Measurements from ENCODE around the gene TPRG1L.

The TPRG1L gene

GRCh38 chr1:3632298-3632697 is 7.5 kb downstream of the TPRG1L start:
- H3F3A ChIP-seq (ENCODE audit: insufficient read depth, low read length), result peaks cover 17% of the 10 kb centered on the region
- no peak overlapping the region for H3K4me3 ChIP-seq (ENCODE audit: low read length)
- no peaks in the 10 kb centered on the region for H4K20me1 ChIP-seq (ENCODE audit: insufficient read depth, low read length)
- no peak for DNase-seq
- H3K36me3 ChIP-seq (replicated peaks; ENCODE audit: insufficient read depth, low read length), result 0 out of 2 replicates have a peak, but pooled peaks cover 3% of the 10 kb centered on the region
- H3K9me3 ChIP-seq (replicated peaks; ENCODE audit: insufficient read depth, low read length), result no peaks in the 10 kb centered on the region
- peaks cover 26% of the 10 kb centered on the region for H3K4me1 ChIP-seq (ENCODE audit: low read length)
- H2AFZ ChIP-seq (ENCODE audit: low read length), result no peak overlapping the region
- no peaks in the 10 kb centered on the region for H3K27me3 ChIP-seq (replicated peaks; ENCODE audit: insufficient read depth, low read length)
- no peaks in the 10 kb centered on the region for H3K79me2 ChIP-seq (ENCODE audit: low read length)
- H3K27ac ChIP-seq (ENCODE audit: low read length), result no peak overlapping the region
- H3K9me2 ChIP-seq (replicated peaks; ENCODE audit: insufficient read depth, low read length), result no peaks in the 10 kb centered on the region
- TF ChIP-seq CTCF (IDR thresholded peaks at IDR 0.05; ENCODE audit: low read length) (no peak), EZH2 (optimal IDR thresholded peaks at IDR 0.05; ENCODE audit: low read depth, low read length) (no peak), EZH2phosphoT487 (IDR thresholded peaks at IDR 0.05; ENCODE audit: low read length) (no peak)
- no peak overlapping the region for H3K4me2 ChIP-seq (ENCODE audit: low read depth, low read length)
- no peak overlapping the region for H3K9ac ChIP-seq (ENCODE audit: low read length)

- no peak overlapping the region for H3K9ac ChIP-seq (ENCODE audit: low read length)
- no peaks in the 10 kb centered on the region for H4K20me1 ChIP-seq (ENCODE audit: insufficient read depth, low read length)
- H3K9me2 ChIP-seq (replicated peaks; ENCODE audit: insufficient read depth, low read length), result no peaks in the 10 kb centered on the region
- no peaks in the 10 kb centered on the region for H3K9me3 ChIP-seq (replicated peaks; ENCODE audit: insufficient read depth, low read length)
- H2AFZ ChIP-seq (ENCODE audit: low read length), result no peak overlapping the region
- H3F3A ChIP-seq (ENCODE audit: insufficient read depth, low read length), result peaks cover 17% of the 10 kb centered on the region
- H3K4me3 ChIP-seq (ENCODE audit: low read length), result no peak overlapping the region
- H3K4me1 ChIP-seq (ENCODE audit: low read length), result peaks cover 26% of the 10 kb centered on the region
- no peak overlapping the region for H3K4me2 ChIP-seq (ENCODE audit: low read depth, low read length)
- no peak overlapping the region for H3K27ac ChIP-seq (ENCODE audit: low read length)
- DNase-seq, result no peak
- no peaks in the 10 kb centered on the region for H3K27me3 ChIP-seq (replicated peaks; ENCODE audit: insufficient read depth, low read length)
- 0 out of 2 replicates have a peak, but pooled peaks cover 3% of the 10 kb centered on the region for H3K36me3 ChIP-seq (replicated peaks; ENCODE audit: insufficient read depth, low read length)
- TF ChIP-seq CTCF (IDR thresholded peaks at IDR 0.05; ENCODE audit: low read length), result no peak
- no peak for TF ChIP-seq EZH2 (optimal IDR thresholded peaks at IDR 0.05; ENCODE audit: low read depth, low read length)
- no peak for TF ChIP-seq EZH2phosphoT487 (IDR thresholded peaks at IDR 0.05; ENCODE audit: low read length)
- H3K79me2 ChIP-seq (ENCODE audit: low read length), result no peaks in the 10 kb centered on the region
Observed at GRCh38 chr1:3632716-3633343, 8.0 kb downstream of the TPRG1L start.

DNA sequence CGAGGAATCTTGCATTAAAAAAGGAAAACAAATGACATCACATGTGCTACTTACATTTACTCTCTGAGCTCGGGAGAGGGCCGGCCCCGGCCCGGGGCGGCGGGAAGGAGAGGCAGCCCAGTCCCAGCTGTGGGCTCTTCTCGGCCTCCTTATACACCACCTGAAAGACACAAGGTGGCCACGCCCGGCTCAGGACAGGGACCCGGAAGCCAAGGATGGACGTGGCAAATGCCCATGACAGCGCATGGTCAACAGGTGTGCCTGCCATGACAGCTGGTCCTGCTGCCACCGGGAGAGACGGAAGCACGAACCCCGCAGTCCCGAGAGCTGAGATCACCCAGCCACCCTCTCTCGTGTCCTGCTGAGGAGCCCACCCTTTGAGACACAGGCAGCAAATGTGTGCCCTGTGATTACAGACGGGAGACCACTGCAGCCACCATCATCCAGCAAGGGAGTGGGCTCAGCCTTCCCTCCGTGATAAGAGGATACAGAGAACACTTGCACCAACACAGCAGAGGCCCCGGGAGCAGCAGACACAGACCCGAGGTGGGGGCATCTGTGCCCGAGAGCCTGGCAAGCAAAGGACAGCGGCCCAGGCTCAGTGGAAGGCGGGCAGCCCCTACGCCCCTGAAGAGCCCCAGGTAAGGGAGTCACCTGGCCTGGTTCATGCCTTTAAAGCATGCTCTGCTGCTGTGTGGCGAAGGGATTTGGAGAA is 8.7 kb downstream of the TPRG1L start:
- H3K27ac ChIP-seq (ENCODE audit: low read length), result no peak overlapping the region
- H2AFZ ChIP-seq (ENCODE audit: low read length), result no peak overlapping the region
- no peak overlapping the region for H3K4me2 ChIP-seq (ENCODE audit: low read depth, low read length)
- H3K9me3 ChIP-seq (replicated peaks; ENCODE audit: insufficient read depth, low read length), result no peaks in the 10 kb centered on the region
- no peaks in the 10 kb centered on the region for H3K9me2 ChIP-seq (replicated peaks; ENCODE audit: insufficient read depth, low read length)
- peaks cover 6% of the 10 kb centered on the region; the same call in 1 of the 2 replicates for H3K36me3 ChIP-seq (replicated peaks; ENCODE audit: insufficient read depth, low read length)
- no peak overlapping the region for H3K4me3 ChIP-seq (ENCODE audit: low read length)
- H4K20me1 ChIP-seq (ENCODE audit: insufficient read depth, low read length), result no peaks in the 10 kb centered on the region
- TF ChIP-seq EZH2 (optimal IDR thresholded peaks at IDR 0.05; ENCODE audit: low read depth, low read length), result no peak
- TF ChIP-seq CTCF (IDR thresholded peaks at IDR 0.05; ENCODE audit: low read length), result no peak
- no peak for TF ChIP-seq EZH2phosphoT487 (IDR thresholded peaks at IDR 0.05; ENCODE audit: low read length)
- peaks cover 26% of the 10 kb centered on the region for H3K4me1 ChIP-seq (ENCODE audit: low read length)
- DNase-seq, result no peak
- no peak overlapping the region for H3K9ac ChIP-seq (ENCODE audit: low read length)
- H3F3A ChIP-seq (ENCODE audit: insufficient read depth, low read length), result peaks cover 17% of the 10 kb centered on the region
- H3K79me2 ChIP-seq (ENCODE audit: low read length), result no peaks in the 10 kb centered on the region
- no peaks in the 10 kb centered on the region for H3K27me3 ChIP-seq (replicated peaks; ENCODE audit: insufficient read depth, low read length)

All from MM.1S (cell line).